Omental fat pad (tissue), 4 donors: ENCODE results near the gene SLC25A21. TPM values are rescaled to one million over a fixed set of nuclear protein-coding genes. Genes with fewer than 3 reads are reported as not detected.

Source experiments
- ATAC-seq: fragments of 150-250 bp; one replicate; pipeline ENCODE4 v1.9.1; 2016; ENCODE audit warnings: mild to moderate bottlenecking, moderate library complexity; ENCODE audit not compliant: low FRiP score
- DNase-seq: peaks from one replicate; pipeline ENCODE4 v3.0.0-alpha.2; 2019; ENCODE audit warnings: low spot score
- total RNA-seq, 4 donors: library from RNA; depleted of rRNA; stranded (reverse); fragments of >200 nt; gene quantifications; one replicate each; pipeline ENCODE4 v1.1.0, GENCODE V29; 2016
- TF ChIP-seq, protein P1 (sequence below), 3 donors: fragments of 450-650 bp; IDR thresholded peaks; one replicate each; pipeline ENCODE4 v1.5.1; 2016 to 2017; ENCODE audit warnings: antibody characterized with exemption in 3 of 3, mild to moderate bottlenecking in 3 of 3, moderate library complexity in 2 of 3

Gene SLC25A21
- total RNA-seq, 4 donors from 2014 or later: 0.38 to 1.4 TPM; not detected in 2

DNA sequence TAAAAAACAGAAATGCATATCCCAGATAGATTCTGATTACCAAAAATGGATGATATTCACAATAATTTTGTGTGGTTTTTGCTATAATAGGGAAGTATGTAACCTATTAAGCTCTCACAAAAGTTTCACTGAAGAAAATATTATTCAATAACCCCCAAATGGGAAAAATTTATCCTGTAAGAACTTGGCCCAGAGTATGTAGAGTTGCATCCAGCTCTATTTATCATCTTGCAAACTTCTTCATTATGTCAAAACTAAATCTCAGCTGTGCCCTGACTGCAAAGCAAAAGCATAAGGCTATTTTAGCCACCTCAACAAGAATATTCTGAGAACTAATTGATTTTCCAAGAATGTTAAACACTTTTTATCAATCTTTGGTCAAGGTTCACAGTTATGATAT, 311.6 kb downstream of the SLC25A21 start:
- TF ChIP-seq, protein P1, sequence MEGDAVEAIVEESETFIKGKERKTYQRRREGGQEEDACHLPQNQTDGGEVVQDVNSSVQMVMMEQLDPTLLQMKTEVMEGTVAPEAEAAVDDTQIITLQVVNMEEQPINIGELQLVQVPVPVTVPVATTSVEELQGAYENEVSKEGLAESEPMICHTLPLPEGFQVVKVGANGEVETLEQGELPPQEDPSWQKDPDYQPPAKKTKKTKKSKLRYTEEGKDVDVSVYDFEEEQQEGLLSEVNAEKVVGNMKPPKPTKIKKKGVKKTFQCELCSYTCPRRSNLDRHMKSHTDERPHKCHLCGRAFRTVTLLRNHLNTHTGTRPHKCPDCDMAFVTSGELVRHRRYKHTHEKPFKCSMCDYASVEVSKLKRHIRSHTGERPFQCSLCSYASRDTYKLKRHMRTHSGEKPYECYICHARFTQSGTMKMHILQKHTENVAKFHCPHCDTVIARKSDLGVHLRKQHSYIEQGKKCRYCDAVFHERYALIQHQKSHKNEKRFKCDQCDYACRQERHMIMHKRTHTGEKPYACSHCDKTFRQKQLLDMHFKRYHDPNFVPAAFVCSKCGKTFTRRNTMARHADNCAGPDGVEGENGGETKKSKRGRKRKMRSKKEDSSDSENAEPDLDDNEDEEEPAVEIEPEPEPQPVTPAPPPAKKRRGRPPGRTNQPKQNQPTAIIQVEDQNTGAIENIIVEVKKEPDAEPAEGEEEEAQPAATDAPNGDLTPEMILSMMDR (IDR thresholded peaks at IDR 0.05): no peak
- DNase-seq (no peak), ATAC-seq (no peak)

DNA sequence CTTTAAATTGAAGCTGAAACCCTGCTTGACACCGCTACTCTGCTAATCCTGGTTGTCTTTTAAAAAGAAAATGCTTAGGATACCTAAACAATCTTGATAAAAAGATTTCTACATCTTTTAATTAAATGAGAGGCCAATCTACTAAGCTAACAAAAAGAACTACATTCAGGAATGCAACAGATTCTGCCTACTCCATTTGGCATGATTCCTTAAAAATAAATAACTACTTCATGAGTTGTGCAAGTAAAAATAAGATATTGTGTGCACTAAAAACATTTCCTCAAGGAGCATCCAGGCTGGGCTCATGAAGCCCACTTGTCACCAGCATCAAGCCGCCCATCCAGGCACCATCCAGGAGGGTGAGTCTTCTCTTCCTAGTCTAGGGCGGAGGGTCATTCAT, 313.3 kb downstream of the SLC25A21 start:
- TF ChIP-seq, protein P1 (IDR thresholded peaks at IDR 0.05): no peak
- DNase-seq (no peak), ATAC-seq (no peak)

DNA sequence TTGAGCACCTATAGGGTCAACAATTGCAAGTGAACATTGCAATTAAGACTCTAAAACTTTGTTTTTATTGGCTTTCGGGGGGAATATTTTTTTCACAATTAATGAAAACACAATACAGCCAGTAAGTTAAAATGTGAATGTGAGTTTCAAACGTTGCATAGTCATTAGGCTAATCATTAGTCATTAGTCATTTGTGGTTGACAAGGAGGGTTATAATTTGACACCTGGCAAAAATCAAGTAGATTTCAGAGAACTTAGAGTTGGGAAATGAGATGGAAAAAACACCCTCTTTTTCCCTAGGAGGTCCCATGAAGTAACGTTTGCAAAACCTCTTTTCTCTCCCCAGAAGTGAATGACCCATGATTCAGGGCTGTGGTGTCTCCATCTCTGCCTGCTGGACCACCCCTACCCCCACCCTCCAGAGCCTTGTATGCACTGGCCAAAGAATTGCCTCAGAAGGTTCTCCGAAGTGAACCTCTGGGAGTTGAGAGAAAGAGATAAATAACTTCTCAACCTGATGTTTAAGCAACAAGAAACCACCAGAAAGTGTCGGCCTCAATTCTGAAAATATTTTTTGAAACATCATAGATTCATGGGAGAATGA, 314.5 kb downstream of the SLC25A21 start:
- TF ChIP-seq, protein P1 (IDR thresholded peaks at IDR 0.05): no peak
- no peak for ATAC-seq
- DNase-seq: no peak

DNA sequence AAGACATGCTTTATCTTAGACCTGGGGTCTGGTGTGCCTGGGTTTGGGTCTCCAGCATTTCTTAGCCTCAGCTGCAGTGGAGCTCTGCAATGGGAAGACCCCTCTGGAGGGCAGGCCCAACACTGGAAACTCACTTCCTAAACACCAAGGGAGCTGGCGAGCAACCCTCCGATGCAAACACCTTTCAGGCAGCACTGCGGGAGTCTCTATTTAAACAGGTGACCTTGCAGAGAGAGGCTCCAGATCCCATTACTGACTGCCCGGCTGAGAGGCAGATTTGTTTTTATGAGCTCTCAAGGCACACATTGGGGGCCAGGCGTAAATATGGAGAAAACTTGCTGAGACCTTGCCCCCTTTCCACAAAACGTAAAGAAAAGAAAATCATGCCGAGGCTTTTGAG, 315.3 kb downstream of the SLC25A21 start:
- TF ChIP-seq, protein P1 (IDR thresholded peaks at IDR 0.05): no peak
- ATAC-seq: no peak
- DNase-seq: no peak

DNA sequence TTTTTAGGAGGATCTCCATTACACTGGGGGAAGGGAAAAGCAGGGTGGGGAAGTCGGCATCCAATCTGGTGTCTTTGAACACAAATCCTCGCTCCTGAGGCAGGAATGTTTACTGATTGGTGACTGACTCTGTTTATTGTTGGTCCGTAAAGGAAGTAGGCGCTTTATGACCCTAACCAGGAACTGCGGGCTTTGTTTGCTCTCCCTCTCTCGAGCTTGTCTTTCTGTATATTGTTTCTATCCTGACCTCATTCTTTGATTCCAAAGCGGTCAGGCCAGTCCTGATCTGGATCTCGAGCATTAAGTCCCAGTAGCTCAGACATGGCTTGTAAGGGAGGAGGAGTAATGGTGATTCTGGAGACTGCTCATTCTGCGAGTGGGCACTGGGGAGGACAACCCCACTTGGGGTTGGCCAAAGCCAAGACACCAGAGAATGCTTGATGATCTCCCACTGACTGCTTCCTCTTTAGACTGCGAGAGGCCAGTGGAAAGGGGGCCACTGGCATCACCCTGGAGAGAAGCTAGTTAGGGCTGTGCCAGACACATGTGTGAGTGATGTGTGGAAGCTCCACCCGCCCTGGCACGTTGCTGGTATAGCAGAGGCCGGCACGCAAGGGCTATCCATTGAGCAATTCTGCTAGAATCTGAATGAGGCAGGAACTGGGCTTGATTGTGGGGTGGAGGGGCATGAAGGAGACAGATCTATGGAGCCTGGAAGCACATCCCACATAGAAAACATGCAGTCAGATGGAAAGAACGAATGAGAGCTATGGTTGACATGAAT, 316.1 kb downstream of the SLC25A21 start:
- DNase-seq (no peak), ATAC-seq (no peak)
- TF ChIP-seq, protein P1 (IDR thresholded peaks at IDR 0.05): no peak

DNA sequence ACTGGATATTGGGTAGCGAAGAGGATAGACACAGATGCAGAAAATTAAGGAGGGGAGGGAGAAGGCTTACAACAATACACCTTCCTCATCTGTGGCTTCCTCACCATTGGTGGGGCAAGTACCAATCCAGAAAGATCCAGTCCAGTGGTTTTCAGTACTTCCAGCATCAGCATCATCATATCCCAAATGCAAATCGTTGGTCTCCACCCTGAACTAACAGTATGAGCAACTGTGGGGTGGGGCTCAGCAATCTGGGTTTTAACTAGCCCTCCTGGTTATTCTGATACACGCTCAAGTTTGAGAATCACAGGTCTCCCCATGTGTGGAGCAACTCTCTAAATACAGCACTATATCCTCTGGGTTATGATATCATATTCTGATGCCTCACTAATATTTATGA, 317.0 kb downstream of the SLC25A21 start:
- TF ChIP-seq, protein P1 (IDR thresholded peaks at IDR 0.05): no peak
- DNase-seq (no peak), ATAC-seq (no peak)
